IMR-90 (cell line): ENCODE results near the gene ABHD2. TPM values are rescaled to one million over a fixed set of nuclear protein-coding genes. Genes with fewer than 3 reads are reported as not detected.

Experiments
- ATAC-seq: fragments of 200-7000 bp; cut with Tn5 transposase; 2 replicates; pipeline ENCODE4 v1.9.1; 2020; ENCODE audit warnings: low read depth, mild to moderate bottlenecking, moderate library complexity
- BruUV-seq: library from RNA; stranded (reverse); fragments of 400-500 nt; replicated peaks from 2 replicates; lab custom pipeline; 2021; lab: Mats Ljungman, UMichigan
- CTCF ChIA-PET: fragments of 300-600 bp; formaldehyde crosslinking; extraction: SDS; loops from one replicate; lab custom pipeline; 2021; ENCODE audit warnings: antibody characterized with exemption; lab: Yijun Ruan, JAX
- POLR2A ChIA-PET: fragments of 300-600 bp; sonication (Branson Sonifier 250); formaldehyde crosslinking; loops from one replicate; lab custom pipeline; 2022; ENCODE audit warnings: antibody characterized with exemption; ENCODE audit not compliant: unreplicated experiment; lab: Charles Lee
- DNase-seq: peaks from one replicate; pipeline ENCODE4 v3.0.0; 2013
- H2AFZ ChIP-seq: replicated peaks from 2 replicates; pipeline ENCODE3; 2013; ENCODE audit warnings: low read length, mild to moderate bottlenecking; ENCODE audit not compliant: poor library complexity
- H2AK5ac ChIP-seq: 2 replicates; pipeline ENCODE4 v1.6.1; 2013; ENCODE audit warnings: low read depth, low read length, inconsistent platforms
- H2AK9ac ChIP-seq: replicated peaks from 2 replicates; pipeline ENCODE3; 2013; ENCODE audit warnings: mild to moderate bottlenecking, low read depth, low read length, moderate library complexity; ENCODE audit not compliant: poor library complexity
- H2BK120ac ChIP-seq: 2 replicates; pipeline ENCODE4 v1.6.1; 2013; ENCODE audit warnings: low read depth, low read length, inconsistent platforms
- H2BK15ac ChIP-seq: 3 replicates; pipeline ENCODE4 v1.6.1; 2013; ENCODE audit warnings: low read depth, low read length, inconsistent platforms
- H2BK20ac ChIP-seq: 2 replicates; pipeline ENCODE4 v1.6.1; 2013; ENCODE audit warnings: low read depth, mild to moderate bottlenecking, inconsistent platforms, low read length, moderate library complexity
- H2BK5ac ChIP-seq: 2 replicates; pipeline ENCODE4 v1.6.1; 2013; ENCODE audit warnings: mild to moderate bottlenecking, low read depth, low read length, inconsistent platforms; ENCODE audit not compliant: poor library complexity, severe bottlenecking
- H3K14ac ChIP-seq: replicated peaks from 2 replicates; pipeline ENCODE4 v1.6.1; 2013; ENCODE audit warnings: low read depth, low read length, inconsistent platforms
- H3K18ac ChIP-seq: 2 replicates; pipeline ENCODE4 v1.6.1; 2013; ENCODE audit warnings: low read depth, low read length, control low read depth
- H3K23ac ChIP-seq: 2 replicates; pipeline ENCODE4 v1.6.1; 2013; ENCODE audit warnings: low read depth, low read length, inconsistent platforms
- H3K27ac ChIP-seq: 2 replicates; pipeline ENCODE4 v1.5.1; 2013; ENCODE audit warnings: mild to moderate bottlenecking, control low read depth, low read length; ENCODE audit not compliant: insufficient read depth
- H3K27me3 ChIP-seq: 2 replicates; pipeline ENCODE4 v1.6.1; 2013; ENCODE audit warnings: low read length; ENCODE audit not compliant: control insufficient read depth, insufficient read depth
- H3K36me3 ChIP-seq: 2 replicates; pipeline ENCODE4 v1.6.1; 2013; ENCODE audit warnings: low read length, mixed read lengths; ENCODE audit not compliant: control insufficient read depth, insufficient read depth
- H3K4ac ChIP-seq: 2 replicates; pipeline ENCODE4 v1.6.1; 2013; ENCODE audit warnings: low read depth, low read length, inconsistent platforms
- H3K4me1 ChIP-seq: 2 replicates; pipeline ENCODE4 v1.6.1; 2013; ENCODE audit warnings: low read length, mixed read lengths; ENCODE audit not compliant: control insufficient read depth, insufficient read depth
- H3K4me2 ChIP-seq: 2 replicates; pipeline ENCODE4 v1.6.1; 2013; ENCODE audit warnings: low read depth, mild to moderate bottlenecking, control low read depth, low read length, moderate library complexity
- H3K4me3 ChIP-seq: 2 replicates; pipeline ENCODE4 v1.5.1; 2013; ENCODE audit warnings: low read depth, mild to moderate bottlenecking, control low read depth, low read length, moderate library complexity; ENCODE audit not compliant: insufficient read depth
- H3K56ac ChIP-seq: 2 replicates; pipeline ENCODE4 v1.6.1; 2013; ENCODE audit warnings: low read length, inconsistent platforms; ENCODE audit not compliant: insufficient read depth; ENCODE audit errors: extremely low read depth
- H3K79me1 ChIP-seq, 2 experiments: 2 replicates each; pipeline ENCODE4 v1.6.1; 2013; ENCODE audit warnings: low read length in 2 of 2, inconsistent platforms in 1 of 2, low read depth in 1 of 2
- H3K9ac ChIP-seq: 2 replicates; pipeline ENCODE4 v1.6.1; 2013; ENCODE audit warnings: low read depth, low read length, control low read depth
- H3K9me1 ChIP-seq: 2 replicates; pipeline ENCODE4 v1.6.1; 2013; ENCODE audit warnings: low read length, inconsistent platforms; ENCODE audit not compliant: insufficient read depth
- H3K9me3 ChIP-seq: 2 replicates; pipeline ENCODE4 v1.6.1; 2013; ENCODE audit warnings: low read length; ENCODE audit not compliant: control insufficient read depth, insufficient read depth
- H4K20me1 ChIP-seq: 2 replicates; pipeline ENCODE4 v1.6.1; 2013; ENCODE audit warnings: low read length, inconsistent platforms; ENCODE audit not compliant: insufficient read depth
- H4K5ac ChIP-seq: 2 replicates; pipeline ENCODE4 v1.6.1; 2013; ENCODE audit warnings: mild to moderate bottlenecking, low read depth, low read length, control low read depth
- H4K8ac ChIP-seq, 2 experiments: 2 replicates each; pipeline ENCODE4 v1.6.1; 2013; ENCODE audit warnings: low read depth in 2 of 2, low read length in 2 of 2, control low read depth in 1 of 2, inconsistent platforms in 1 of 2
- H4K91ac ChIP-seq: 2 replicates; pipeline ENCODE4 v1.6.1; 2013; ENCODE audit warnings: low read depth, low read length, inconsistent platforms; ENCODE audit not compliant: insufficient read depth
- BHLHE40 ChIP-seq: fragments of 150-350 bp; IDR thresholded peaks from 2 replicates; pipeline ENCODE4 v1.6.1; 2016; ENCODE audit warnings: mild to moderate bottlenecking, low read depth, low read length
- FOS ChIP-seq: fragments of 150-350 bp; IDR thresholded peaks from 2 replicates; pipeline ENCODE4 v1.6.1; 2016; ENCODE audit warnings: low read depth, low read length
- MAFK ChIP-seq: IDR thresholded peaks from 2 replicates; pipeline ENCODE4 v1.6.1; 2012; ENCODE audit warnings: low read depth, low read length, improper control_type of control experiment
- POLR2A ChIP-seq: IDR thresholded peaks from 2 replicates; pipeline ENCODE4 v1.6.1; 2012; ENCODE audit warnings: mild to moderate bottlenecking, low read depth, low read length
- RCOR1 ChIP-seq: IDR thresholded peaks from 2 replicates; pipeline ENCODE4 v1.6.1; 2012; ENCODE audit warnings: mild to moderate bottlenecking, low read length, improper control_type of control experiment; ENCODE audit not compliant: insufficient replicate concordance
- RFX5 ChIP-seq: IDR thresholded peaks from 2 replicates; pipeline ENCODE4 v1.8.0; 2012; ENCODE audit warnings: low read depth, mild to moderate bottlenecking, low read length, moderate library complexity
- WGBS, 2 experiments: methylation state at CpG; one replicate each; pipeline versions ENCODE4 v1.1.5 to v1.1.7; 2013; ENCODE audit warnings: missing lambda C conversion rate in 2 of 2; ENCODE audit not compliant: insufficient read length in 1 of 2; ENCODE audit errors: extremely low coverage in 2 of 2; 5-methylcytosine and 5-hydroxymethylcytosine counted together
- dilution Hi-C: fragments of 300-500 bp; cut with HindIII; formaldehyde crosslinking; loops from one replicate; pipeline ENCODE4 v1.14.3; 2018; ENCODE audit warnings: low sequenced_read_pairs; ENCODE audit not compliant: unreplicated experiment
- in situ Hi-C: fragments of 300-500 bp; cut with MboI; formaldehyde crosslinking; loops from 3 replicates; pipeline ENCODE4 v1.14.3; 2019; ENCODE audit warnings: low sequenced_read_pairs, inconsistent platforms, mixed read lengths
- intact Hi-C: fragments of 100-400 bp; cut with micrococcal nuclease; formaldehyde crosslinking; loops from 2 replicates; pipeline ENCODE4 v1.10.0; 2022
- polyA plus RNA-seq, 3 experiments: library from polyadenylated mRNA; depleted of rRNA; stranded (reverse); fragments of >200 nt; gene quantifications; 2 replicates each; pipeline ENCODE4 v1.2.3, GENCODE V29; 2012; ENCODE audit warnings: low replicate concordance in 1 of 3
- total RNA-seq: library from RNA; depleted of rRNA; stranded (reverse); fragments of >200 nt; gene quantifications from 2 replicates; pipeline ENCODE4 v1.2.3, GENCODE V29; 2012
- TF ChIP-seq, protein P1 (sequence below): conservative IDR thresholded peaks from 2 replicates; pipeline ENCODE4 v1.5.1; 2012; ENCODE audit warnings: mild to moderate bottlenecking, low read depth, low read length, improper control_type of control experiment
- TF ChIP-seq, protein P2 (sequence below): fragments of 150-350 bp; IDR thresholded peaks from 2 replicates; pipeline ENCODE4 v1.6.1; 2016; ENCODE audit warnings: low read depth, mild to moderate bottlenecking, low read length, moderate library complexity, borderline replicate concordance

ABHD2 gene
- total and polyA plus RNA-seq, 2 of the 4 experiments (the other 2 are of a cell fraction), result 31.2 to 62.9 TPM

- Histone ChIP-seq H3K14ac (no peak overlapping the region), H3K9me1 (0 out of 2 replicates have a peak, but pooled peaks cover 8% of the 10 kb centered on the region), H3K18ac (no peak overlapping the region), H3K79me1 (no peaks in the 10 kb centered on the region), H3K9ac (no peak overlapping the region), H2BK20ac (no peak overlapping the region), H2BK15ac (no peak overlapping the region), H3K27me3 (no peaks in the 10 kb centered on the region), H3K4me3 (no peak overlapping the region), H3K56ac (no peak overlapping the region), H2AK5ac (no peak overlapping the region), H4K20me1 (no peaks in the 10 kb centered on the region), H3K9me3 (no peaks in the 10 kb centered on the region), H2BK120ac (no peak overlapping the region), H3K4me1 (peaks cover 9% of the 10 kb centered on the region), H2BK5ac (no peak overlapping the region), H3K23ac (no peak overlapping the region), H4K5ac (no peak overlapping the region), H4K8ac (no peak overlapping the region), H3K4ac (no peak overlapping the region), H3K4me2 (no peak overlapping the region), H2AFZ (no peak overlapping the region), H4K91ac (no peak overlapping the region), H3K27ac (no peak overlapping the region), H3K36me3 (peaks cover 39% of the 10 kb centered on the region), H2AK9ac (no peak overlapping the region)
- in situ Hi-C loops (no loop called here), dilution Hi-C loops (no loop called here), intact Hi-C loops (no loop called here)
- ATAC-seq, result no peak
- no peak for TF ChIP-seq MAFK
- TF ChIP-seq, protein P1, sequence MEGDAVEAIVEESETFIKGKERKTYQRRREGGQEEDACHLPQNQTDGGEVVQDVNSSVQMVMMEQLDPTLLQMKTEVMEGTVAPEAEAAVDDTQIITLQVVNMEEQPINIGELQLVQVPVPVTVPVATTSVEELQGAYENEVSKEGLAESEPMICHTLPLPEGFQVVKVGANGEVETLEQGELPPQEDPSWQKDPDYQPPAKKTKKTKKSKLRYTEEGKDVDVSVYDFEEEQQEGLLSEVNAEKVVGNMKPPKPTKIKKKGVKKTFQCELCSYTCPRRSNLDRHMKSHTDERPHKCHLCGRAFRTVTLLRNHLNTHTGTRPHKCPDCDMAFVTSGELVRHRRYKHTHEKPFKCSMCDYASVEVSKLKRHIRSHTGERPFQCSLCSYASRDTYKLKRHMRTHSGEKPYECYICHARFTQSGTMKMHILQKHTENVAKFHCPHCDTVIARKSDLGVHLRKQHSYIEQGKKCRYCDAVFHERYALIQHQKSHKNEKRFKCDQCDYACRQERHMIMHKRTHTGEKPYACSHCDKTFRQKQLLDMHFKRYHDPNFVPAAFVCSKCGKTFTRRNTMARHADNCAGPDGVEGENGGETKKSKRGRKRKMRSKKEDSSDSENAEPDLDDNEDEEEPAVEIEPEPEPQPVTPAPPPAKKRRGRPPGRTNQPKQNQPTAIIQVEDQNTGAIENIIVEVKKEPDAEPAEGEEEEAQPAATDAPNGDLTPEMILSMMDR, result no peak
- TF ChIP-seq, protein P2, sequence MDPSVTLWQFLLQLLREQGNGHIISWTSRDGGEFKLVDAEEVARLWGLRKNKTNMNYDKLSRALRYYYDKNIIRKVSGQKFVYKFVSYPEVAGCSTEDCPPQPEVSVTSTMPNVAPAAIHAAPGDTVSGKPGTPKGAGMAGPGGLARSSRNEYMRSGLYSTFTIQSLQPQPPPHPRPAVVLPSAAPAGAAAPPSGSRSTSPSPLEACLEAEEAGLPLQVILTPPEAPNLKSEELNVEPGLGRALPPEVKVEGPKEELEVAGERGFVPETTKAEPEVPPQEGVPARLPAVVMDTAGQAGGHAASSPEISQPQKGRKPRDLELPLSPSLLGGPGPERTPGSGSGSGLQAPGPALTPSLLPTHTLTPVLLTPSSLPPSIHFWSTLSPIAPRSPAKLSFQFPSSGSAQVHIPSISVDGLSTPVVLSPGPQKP, result no peak
- TF ChIP-seq RFX5, result no peak
- no peak for TF ChIP-seq BHLHE40
- TF ChIP-seq FOS, result no peak
- TF ChIP-seq RCOR1, result no peak
- TF ChIP-seq POLR2A, result no peak
- 100% methylated on average over 2 of the region's 4 CpGs; no CpG with 5 or more reads in 1 of the 2 experiments for WGBS, 2 experiments
- BruUV-seq, result no TSS peak
- ChIA-PET CTCF (interaction anchor here (1.7 to 2.8 kb wide), 2 partner anchors 13 to 16 kb away, joined by 6 to 13 read pairs; no protein-coding TSS in a partner anchor), POLR2A (no interaction called here)
- no peak for DNase-seq
Observed at GRCh38 chr15:89194608-89195007, 106.4 kb downstream of the ABHD2 start.
